ENCODE measurements around the gene TMPRSS15. TPM values are rescaled to one million over a fixed set of nuclear protein-coding genes. Genes with fewer than 3 reads are reported as not detected.

Gene TMPRSS15
- total and polyA plus RNA-seq, 10 donors: not detected

- intact Hi-C loops (cut with DNase I; ENCODE audit: low total_unique reads): no loop called here
- no peak for DNase-seq
- Histone ChIP-seq H3K27me3 (replicated peaks in 1 of 7) (no peaks in the 10 kb centered on the region), H3K4me3 (no peak overlapping the region), H3K4me1 (no peaks in the 10 kb centered on the region), H3K27ac (no peak overlapping the region), H3K36me3 (no peaks in the 10 kb centered on the region), H3K9me3 (no peaks in the 10 kb centered on the region)
- 79 to 92% (median 88%) methylated on average over 9 of the region's 9 CpGs for WGBS, 5 donors
- TF ChIP-seq, protein P1, sequence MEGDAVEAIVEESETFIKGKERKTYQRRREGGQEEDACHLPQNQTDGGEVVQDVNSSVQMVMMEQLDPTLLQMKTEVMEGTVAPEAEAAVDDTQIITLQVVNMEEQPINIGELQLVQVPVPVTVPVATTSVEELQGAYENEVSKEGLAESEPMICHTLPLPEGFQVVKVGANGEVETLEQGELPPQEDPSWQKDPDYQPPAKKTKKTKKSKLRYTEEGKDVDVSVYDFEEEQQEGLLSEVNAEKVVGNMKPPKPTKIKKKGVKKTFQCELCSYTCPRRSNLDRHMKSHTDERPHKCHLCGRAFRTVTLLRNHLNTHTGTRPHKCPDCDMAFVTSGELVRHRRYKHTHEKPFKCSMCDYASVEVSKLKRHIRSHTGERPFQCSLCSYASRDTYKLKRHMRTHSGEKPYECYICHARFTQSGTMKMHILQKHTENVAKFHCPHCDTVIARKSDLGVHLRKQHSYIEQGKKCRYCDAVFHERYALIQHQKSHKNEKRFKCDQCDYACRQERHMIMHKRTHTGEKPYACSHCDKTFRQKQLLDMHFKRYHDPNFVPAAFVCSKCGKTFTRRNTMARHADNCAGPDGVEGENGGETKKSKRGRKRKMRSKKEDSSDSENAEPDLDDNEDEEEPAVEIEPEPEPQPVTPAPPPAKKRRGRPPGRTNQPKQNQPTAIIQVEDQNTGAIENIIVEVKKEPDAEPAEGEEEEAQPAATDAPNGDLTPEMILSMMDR (IDR thresholded peaks at IDR 0.05 in 8 of 11, conservative IDR thresholded peaks at IDR 0.05 in 3 of 11): no peak
- TF ChIP-seq POLR2A (IDR thresholded peaks at IDR 0.05) (no peak), POLR2AphosphoS5 (IDR thresholded peaks at IDR 0.05) (no peak)
These were observed 109.5 kb downstream of the TMPRSS15 start for GRCh38 chr21:18294100-18294499.

DNA sequence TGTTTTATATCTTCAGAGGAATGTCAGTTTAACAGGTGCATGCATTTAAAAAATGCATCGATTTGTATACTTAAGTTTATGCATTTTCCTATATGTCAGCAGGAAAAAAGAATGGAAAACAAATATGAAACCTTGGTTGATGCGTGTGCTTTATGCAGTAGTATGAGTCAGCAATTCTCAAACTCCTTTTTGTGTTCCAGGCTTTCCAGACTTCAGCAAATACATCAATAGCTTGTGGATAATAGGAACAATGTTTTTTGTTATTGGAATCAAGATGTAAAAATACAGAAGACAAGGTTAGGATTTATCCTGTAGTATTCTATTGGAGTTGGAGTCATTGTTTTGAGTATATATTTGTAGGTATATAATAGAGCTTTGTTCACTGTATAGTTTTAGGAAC lies 113.7 kb downstream of the TMPRSS15 start:
- Histone ChIP-seq H3K27me3 (replicated peaks in 1 of 7) (peaks cover 0 to 3% (median 0%) of the 10 kb centered on the region in 7 donors), H3K27ac (no peak overlapping the region), H3K4me3 (no peak overlapping the region), H3K36me3 (no peaks in the 10 kb centered on the region), H3K9me3 (no peaks in the 10 kb centered on the region), H3K4me1 (no peaks in the 10 kb centered on the region)
- TF ChIP-seq, protein P1 (IDR thresholded peaks at IDR 0.05 in 8 of 11, conservative IDR thresholded peaks at IDR 0.05 in 3 of 11): no peak
- TF ChIP-seq POLR2A (IDR thresholded peaks at IDR 0.05): no peak
- no peak for TF ChIP-seq POLR2AphosphoS5 (IDR thresholded peaks at IDR 0.05)
- 57 to 73% (median 62%) methylated on average over 2 of the region's 2 CpGs for WGBS, 5 donors
- intact Hi-C loops (cut with DNase I; ENCODE audit: low total_unique reads): no loop called here
- no peak for DNase-seq

- no peaks in the 10 kb centered on the region for H3K4me1 ChIP-seq
- no peaks in the 10 kb centered on the region for H3K36me3 ChIP-seq
- 81 to 88% (median 85%) methylated on average over 4 of the region's 4 CpGs for WGBS, 5 donors
- intact Hi-C loops (cut with DNase I; ENCODE audit: low total_unique reads): no loop called here
- no peak for DNase-seq
- no peaks in the 10 kb centered on the region for H3K9me3 ChIP-seq
- H3K27me3 ChIP-seq (replicated peaks in 1 of 7): peaks cover 0 to 3% (median 0%) of the 10 kb centered on the region in 7 donors
- H3K27ac ChIP-seq: no peak overlapping the region
- H3K4me3 ChIP-seq: no peak overlapping the region
- TF ChIP-seq POLR2AphosphoS5 (IDR thresholded peaks at IDR 0.05) (no peak), POLR2A (IDR thresholded peaks at IDR 0.05) (no peak)
- TF ChIP-seq, protein P1 (IDR thresholded peaks at IDR 0.05 in 8 of 11, conservative IDR thresholded peaks at IDR 0.05 in 3 of 11): no peak
These were observed 118.2 kb downstream of the TMPRSS15 start for GRCh38 chr21:18285379-18285778.

DNA sequence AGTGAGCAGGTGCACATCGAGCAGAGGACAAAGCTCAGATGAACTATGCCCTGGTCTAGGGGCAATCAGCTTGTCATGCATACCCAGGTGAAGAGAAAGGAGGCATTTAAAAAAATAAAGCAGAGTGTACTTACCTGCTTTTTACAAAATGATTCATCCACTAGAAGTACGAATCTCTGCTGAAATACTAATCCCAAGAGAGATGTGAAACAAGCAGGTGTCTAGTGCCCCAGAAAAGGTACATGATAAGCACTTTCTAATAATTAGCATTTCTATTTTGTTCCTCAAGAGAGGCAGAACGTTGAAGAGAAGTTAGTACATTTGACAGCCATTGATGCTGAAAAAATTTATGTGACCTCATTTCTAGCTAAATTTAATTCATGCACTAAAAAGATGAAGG lies 127.8 kb downstream of the TMPRSS15 start:
- intact Hi-C loops (cut with DNase I; ENCODE audit: low total_unique reads): no loop called here
- WGBS, 5 donors: 47 to 61% (median 51%) methylated on average over 3 of the region's 3 CpGs
- TF ChIP-seq POLR2A (IDR thresholded peaks at IDR 0.05) (no peak), POLR2AphosphoS5 (IDR thresholded peaks at IDR 0.05) (no peak)
- TF ChIP-seq, protein P1 (IDR thresholded peaks at IDR 0.05 in 8 of 11, conservative IDR thresholded peaks at IDR 0.05 in 3 of 11): no peak

More for the DNA sequence above, 127.8 kb downstream of the TMPRSS15 start:
- H3K27me3 ChIP-seq (replicated peaks in 1 of 7): no peaks in the 10 kb centered on the region
- H3K9me3 ChIP-seq: no peaks in the 10 kb centered on the region
- no peak overlapping the region for H3K4me3 ChIP-seq
- H3K27ac ChIP-seq: no peak overlapping the region
- DNase-seq: no peak
- H3K36me3 ChIP-seq: no peaks in the 10 kb centered on the region
- no peaks in the 10 kb centered on the region for H3K4me1 ChIP-seq

All from spleen (tissue), 11 donors.